ENCODE data around the gene TMEM186.

GRCh38 chr16:8768283-8768682, 29.2 kb downstream of the TMEM186 start:
- TF ChIP-seq POLR2A (IDR thresholded peaks at IDR 0.05): no peak
- TF ChIP-seq CTCF (IDR thresholded peaks at IDR 0.05): no peak

Data from adrenal gland (tissue), 5 donors.